CD4-positive, alpha-beta T cell treated with Interleukin-2 at 100 ng/mL for 4 hours (primary cell): ENCODE measurements around the gene OSGIN1.

ENCODE experiments used
- DNase-seq: peaks from one replicate; pipeline ENCODE4 v3.0.0-alpha.2; 2020; ENCODE audit warnings: low spot score

OSGIN1 gene

GRCh38 chr16:83972256-83973008, 19.4 kb downstream of the OSGIN1 start:
- no peak for DNase-seq

DNA sequence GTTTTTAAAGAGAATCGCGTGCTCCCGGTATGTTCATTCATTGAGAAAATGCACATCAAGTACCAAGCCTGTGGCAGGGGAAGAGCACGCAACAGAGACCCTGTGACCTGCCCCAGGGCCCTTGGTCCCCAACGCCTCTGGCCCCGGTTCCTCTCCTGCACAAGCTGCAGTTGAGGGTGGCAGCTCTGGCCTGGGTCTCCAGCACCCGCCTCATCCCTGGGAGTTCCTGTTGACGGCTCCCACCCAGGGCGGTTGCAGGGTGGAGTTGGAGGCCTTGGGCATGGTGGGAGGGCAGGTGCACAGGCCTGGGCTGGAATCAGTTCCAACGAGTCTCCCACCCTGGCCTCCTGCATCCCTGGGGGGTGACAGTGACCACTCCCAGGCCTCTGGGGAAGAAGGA, 20.0 kb downstream of the OSGIN1 start:
- no peak for DNase-seq

DNA sequence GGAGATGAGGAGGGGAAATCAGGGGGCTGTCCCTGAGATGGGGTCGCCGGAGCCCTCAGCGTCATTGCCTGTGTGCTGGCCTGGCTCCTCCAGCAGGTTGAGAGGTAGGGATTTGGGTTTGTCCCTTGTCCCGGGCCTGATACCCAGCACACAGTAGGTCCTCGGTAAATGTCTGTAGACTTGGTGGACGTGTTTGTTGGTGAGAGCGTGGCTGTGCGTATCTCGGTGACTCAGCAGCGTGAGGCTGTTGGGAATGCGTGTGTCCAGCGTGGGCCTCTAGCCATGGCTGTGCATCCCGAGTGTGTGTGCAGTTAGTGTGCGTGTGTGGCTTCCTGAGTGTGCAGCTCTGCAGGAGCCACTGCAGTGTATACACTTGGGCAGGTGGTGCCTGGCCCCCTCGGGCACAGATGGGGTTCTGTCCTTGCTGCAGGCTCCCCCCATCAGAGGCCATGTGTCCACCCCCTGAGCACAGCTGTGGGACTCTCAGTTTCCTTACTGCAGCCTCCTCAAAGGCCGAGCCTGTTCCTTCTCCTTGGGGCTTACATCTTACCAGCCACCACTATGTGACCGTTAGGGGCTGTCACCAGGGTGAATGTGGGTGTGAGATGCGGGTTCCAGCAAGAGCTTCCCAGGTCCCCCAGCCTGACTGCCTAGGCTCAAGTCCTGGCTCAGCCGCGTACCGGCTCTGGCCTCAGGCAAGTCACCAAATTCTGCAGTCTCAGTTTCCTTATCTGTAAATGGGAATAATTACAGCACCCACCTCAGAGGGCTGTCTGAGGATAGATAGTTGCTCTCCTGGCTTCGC, 20.7 kb downstream of the OSGIN1 start:
- no peak for DNase-seq

- DNase-seq, result no peak
Measured at GRCh38 chr16:83974475-83974874, 21.4 kb downstream of the OSGIN1 start.

GRCh38 chr16:83975590-83976260, 22.7 kb downstream of the OSGIN1 start:
- DNase-seq, result no peak

GRCh38 chr16:83977056-83977815, 24.2 kb downstream of the OSGIN1 start:
- DNase-seq, result no peak

GRCh38 chr16:83978401-83978904, 25.4 kb downstream of the OSGIN1 start:
- DNase-seq, result no peak

GRCh38 chr16:83979441-83979840, 26.4 kb downstream of the OSGIN1 start:
- no peak for DNase-seq

- DNase-seq, result no peak
Measured at GRCh38 chr16:83980794-83981193, 27.8 kb downstream of the OSGIN1 start.

DNA sequence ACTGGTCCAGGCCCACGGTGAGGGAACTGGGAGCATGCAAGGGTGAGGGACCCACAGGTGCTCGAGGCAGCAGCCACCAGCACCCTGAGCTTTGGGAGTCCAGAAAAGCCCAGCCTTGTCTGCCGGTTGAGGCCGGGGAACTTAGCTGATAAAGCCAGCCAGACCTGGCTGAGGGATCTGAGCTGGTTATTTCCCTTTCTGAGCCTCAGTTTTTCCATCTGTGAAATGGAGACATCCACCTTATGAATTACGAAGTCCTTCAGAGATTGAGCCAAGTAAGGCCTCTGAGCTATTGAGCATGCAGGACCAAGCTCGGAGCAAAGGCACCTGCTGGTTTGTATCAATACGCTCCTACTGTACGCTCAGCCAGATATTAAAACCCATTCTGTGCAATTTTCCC, 28.8 kb downstream of the OSGIN1 start:
- no peak for DNase-seq

DNA sequence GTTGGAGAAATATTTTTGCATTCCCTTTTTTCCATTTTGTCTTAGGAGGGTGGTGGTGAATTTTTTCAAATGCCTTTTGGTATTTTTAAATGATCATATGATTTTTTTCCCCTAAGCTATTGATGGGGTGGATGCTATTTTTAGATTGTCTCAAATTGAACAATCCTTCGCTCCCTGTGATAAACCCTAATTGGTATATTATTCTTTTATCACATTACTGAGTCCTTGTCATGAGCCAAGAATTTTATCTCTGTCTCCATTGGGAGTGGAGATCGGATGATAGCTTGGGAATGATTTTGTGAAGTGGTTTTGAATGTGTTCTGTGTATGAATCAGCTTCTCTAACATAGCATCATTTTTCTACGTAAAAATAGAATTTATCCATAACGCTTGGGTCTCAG, 30.5 kb downstream of the OSGIN1 start:
- no peak for DNase-seq

GRCh38 chr16:83989300-83989699, 36.3 kb downstream of the OSGIN1 start:
- no peak for DNase-seq

DNA sequence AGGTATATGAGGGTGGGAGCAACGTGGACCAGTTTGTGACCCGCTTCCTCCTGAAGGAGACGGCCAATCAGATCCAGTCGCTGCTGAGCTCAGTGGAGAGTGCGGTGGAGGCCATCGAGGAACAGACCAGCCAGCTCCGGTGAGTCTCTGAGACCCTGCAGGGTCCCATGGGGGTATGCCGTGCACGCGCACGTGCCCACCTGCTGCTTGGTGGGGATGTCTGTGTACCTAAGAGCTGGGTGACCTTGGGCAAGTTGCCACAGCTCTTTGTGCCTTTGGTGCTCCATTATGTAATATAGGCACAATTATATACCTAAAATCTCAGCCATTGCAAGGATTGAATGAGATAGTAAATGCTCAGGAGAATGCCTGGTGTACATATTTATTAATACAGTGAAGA, 37.5 kb downstream of the OSGIN1 start:
- no peak for DNase-seq

DNA sequence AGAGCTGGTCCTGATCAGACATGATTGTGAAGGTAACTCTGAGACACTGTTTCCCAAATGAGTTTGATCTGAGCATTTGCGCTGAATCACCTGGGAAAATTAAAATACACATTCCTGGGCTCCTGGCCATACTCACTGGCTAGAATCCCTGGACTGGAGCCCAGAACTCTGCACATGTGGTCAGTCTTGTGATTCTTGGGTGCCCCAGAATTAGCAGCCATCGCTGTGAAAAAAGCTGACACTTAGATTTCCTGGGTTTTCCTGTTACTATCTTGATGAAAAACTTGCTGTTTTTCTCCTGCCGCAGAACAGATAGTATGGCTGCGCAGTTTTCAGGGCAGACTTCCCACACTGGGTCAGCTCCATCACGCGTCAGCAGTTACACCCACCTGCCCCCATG, 39.6 kb downstream of the OSGIN1 start:
- no peak for DNase-seq

GRCh38 chr16:83994087-83994486, 41.0 kb downstream of the OSGIN1 start:
- no peak for DNase-seq

- DNase-seq, result no peak
Measured at GRCh38 chr16:83994703-83995102, 41.7 kb downstream of the OSGIN1 start.

DNA sequence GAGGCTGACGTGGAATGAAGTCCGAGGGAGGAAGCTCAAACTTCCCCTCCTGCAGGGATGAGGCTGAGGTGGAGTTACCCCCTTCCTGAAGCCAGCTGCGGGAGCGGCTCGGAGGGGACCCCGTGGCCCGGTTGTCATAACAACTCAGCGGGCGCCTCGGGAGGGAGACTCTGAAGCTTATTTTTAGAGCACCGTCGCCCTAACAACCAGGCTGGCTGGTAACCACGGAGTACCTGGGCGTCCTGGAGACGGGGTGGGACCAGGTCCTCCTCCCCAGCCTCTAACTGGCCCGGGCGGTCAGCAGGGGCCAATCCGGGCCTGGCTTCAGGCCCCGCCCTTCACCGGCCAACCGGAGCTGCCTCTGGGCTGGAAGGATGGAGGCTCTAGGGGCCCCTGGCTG, 42.7 kb downstream of the OSGIN1 start:
- no peak for DNase-seq

- DNase-seq, result no peak
Measured at GRCh38 chr16:83996481-83997252, 43.6 kb downstream of the OSGIN1 start.

GRCh38 chr16:83998091-83998490, 45.1 kb downstream of the OSGIN1 start:
- DNase-seq, result no peak

DNA sequence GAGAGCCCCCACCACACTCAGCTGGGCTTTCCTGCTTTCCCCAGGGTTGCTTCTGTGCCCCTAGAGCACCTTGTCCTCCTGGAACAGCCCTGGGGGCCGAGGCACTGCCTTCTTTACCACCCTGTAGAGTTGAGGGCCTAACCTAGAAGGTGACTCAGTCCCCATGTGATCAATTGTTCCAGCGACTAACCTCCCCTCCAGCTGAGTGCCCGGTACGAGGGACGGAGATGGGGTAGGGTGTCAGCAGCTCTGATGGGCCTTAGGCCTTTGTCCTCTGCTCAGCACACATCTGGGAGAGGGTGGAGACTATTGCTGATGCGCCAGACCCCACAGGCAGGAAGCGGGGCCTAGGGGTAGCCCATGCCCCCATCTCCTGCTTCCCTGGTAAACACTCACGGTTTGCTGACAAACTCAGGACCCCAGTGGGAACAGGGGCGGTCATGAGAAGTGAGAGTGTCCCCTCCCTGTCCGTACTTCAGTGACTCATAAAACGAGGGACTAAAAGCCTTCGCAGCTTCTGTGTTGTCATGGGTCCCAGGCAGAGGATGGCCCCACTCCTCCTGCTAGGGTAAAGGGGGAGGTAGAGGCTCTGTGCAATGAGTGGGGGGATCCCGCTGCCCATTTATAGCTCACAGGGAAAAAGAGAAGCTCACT, 48.1 kb downstream of the OSGIN1 start:
- no peak for DNase-seq

DNA sequence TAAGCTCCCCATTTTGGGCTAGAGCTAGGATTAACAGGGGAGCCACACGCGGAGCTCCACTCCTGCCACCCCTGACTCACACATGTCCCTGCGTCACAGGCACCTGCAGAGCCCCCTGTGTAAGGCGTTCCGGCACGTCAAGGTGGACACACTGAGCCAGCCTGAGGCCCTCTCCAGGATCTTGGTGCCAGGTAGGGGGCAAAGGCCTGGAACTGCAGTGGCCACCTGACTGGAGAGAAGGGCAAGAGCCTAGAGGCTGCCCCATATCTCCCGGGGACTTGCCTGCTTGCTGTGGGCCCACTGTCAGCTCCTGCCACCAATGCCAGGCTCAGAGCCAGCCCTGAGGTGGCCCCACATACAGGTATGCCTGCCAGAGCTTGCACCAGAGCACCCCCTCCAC, 48.7 kb downstream of the OSGIN1 start:
- no peak for DNase-seq
